ENCODE data around the gene HSPG2.
"Not testable (repeated sequence)": the region's sequence is repeated elsewhere in the genome, so short reads cannot be mapped to it uniquely, and the experiment has no call there.

The HSPG2 gene

DNA sequence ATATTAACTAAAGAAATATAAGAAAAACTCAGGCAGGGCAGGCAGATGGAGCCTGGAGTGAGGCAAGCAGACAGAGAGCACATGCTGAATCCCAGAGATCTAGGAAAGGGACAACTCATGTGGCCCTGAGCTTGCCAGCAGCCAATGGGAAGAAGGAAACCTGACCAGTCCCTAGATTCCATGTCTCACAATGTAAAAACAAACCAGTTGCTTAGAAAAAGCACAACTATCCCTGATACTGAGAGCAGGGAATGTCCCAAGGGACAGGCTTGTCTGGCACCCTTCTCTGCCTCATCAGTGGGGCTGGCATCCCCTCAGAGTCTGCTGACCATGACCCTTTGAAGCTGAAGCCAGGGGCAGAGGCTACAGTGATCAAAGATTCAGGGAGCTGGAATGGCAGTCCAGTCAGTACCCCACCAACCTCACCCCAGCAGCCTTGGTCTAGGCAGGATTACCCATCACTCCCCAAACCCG is 27.8 kb downstream of the HSPG2 start:
- TF ChIP-seq, protein P1, sequence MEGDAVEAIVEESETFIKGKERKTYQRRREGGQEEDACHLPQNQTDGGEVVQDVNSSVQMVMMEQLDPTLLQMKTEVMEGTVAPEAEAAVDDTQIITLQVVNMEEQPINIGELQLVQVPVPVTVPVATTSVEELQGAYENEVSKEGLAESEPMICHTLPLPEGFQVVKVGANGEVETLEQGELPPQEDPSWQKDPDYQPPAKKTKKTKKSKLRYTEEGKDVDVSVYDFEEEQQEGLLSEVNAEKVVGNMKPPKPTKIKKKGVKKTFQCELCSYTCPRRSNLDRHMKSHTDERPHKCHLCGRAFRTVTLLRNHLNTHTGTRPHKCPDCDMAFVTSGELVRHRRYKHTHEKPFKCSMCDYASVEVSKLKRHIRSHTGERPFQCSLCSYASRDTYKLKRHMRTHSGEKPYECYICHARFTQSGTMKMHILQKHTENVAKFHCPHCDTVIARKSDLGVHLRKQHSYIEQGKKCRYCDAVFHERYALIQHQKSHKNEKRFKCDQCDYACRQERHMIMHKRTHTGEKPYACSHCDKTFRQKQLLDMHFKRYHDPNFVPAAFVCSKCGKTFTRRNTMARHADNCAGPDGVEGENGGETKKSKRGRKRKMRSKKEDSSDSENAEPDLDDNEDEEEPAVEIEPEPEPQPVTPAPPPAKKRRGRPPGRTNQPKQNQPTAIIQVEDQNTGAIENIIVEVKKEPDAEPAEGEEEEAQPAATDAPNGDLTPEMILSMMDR (IDR thresholded peaks at IDR 0.05; ENCODE audit: borderline replicate concordance, control extremely low read depth, extremely low read depth, insufficient read depth, missing control alignments): no peak
- DNase-seq (ENCODE audit: low spot score): no peak
- in situ Hi-C loops (cut with MboI; ENCODE audit: low sequenced_read_pairs, unreplicated experiment): no loop called here

- DNase-seq (ENCODE audit: low spot score); in situ Hi-C loops (cut with MboI; ENCODE audit: low sequenced_read_pairs, unreplicated experiment): not testable (repeated sequence)
Observed at GRCh38 chr1:21907737-21908534, 29.2 kb downstream of the HSPG2 start.

DNA sequence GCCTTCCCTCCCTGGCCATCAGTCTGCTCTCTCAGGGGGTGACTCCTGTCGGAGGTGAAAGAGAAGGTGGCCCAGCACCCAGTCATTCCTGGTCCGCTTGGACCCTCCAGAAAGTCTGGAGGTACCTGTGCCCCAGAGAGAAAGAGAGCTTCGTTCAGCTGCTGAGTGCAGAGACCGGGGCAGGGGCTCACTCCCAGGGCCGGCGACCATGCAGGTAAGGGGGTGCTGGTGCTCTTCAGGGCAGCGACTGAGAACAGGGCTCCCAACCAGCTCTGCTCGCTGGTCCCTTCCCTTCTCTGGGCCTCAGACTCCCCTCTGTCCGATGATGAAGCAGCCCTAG is 30.1 kb downstream of the HSPG2 start:
- no peak for DNase-seq (ENCODE audit: low spot score)
- TF ChIP-seq, protein P1 (IDR thresholded peaks at IDR 0.05; ENCODE audit: borderline replicate concordance, control extremely low read depth, extremely low read depth, insufficient read depth, missing control alignments): no peak

GRCh38 chr1:21906173-21907078 is 30.7 kb downstream of the HSPG2 start:
- no peak for DNase-seq (ENCODE audit: low spot score)
- in situ Hi-C loops (cut with MboI; ENCODE audit: low sequenced_read_pairs, unreplicated experiment): no loop called here

More for the DNA sequence above, 30.1 kb downstream of the HSPG2 start:
- in situ Hi-C loops (cut with MboI; ENCODE audit: low sequenced_read_pairs, unreplicated experiment): no loop called here

DNA sequence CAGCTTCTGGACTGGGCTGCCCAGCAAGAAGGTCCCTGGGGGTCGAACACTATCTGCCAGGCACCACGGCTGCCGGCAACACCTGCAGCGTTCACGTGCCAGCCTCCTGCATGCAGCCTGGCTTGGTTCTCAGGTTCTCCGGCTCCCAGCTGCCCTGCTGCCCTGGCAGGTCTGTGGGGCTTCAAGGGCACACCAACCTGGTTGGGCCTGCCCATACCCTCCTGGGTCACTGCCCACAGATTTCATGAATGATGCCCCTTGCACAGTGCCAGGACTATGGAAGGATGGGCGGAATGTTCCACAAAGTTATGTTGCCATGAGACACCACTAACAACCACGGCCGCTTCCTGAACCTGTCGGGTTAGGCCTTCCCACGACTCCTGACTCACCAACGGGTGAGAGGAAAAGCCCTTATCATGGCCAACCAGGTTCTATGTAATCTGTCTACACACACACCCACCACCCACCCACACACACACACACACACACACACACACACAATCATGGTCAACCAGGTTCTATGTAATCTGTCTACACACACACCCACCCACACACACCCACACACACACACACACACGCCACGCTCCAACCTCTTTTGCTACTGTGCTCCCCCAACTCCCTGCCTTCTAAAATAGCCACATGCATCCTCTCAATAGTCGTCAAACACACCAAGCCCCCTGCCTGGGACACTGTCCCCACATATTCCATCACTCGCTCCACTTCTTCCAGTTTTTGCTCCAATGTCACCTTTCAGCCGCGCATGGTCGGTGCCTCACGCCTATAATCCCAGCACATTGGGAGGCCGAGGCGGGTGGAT is 32.2 kb downstream of the HSPG2 start:
- DNase-seq (ENCODE audit: low spot score): no peak

More at GRCh38 chr1:21906173-21907078, 30.7 kb downstream of the HSPG2 start:
- TF ChIP-seq, protein P1 (IDR thresholded peaks at IDR 0.05; ENCODE audit: borderline replicate concordance, control extremely low read depth, extremely low read depth, insufficient read depth, missing control alignments): no peak

DNA sequence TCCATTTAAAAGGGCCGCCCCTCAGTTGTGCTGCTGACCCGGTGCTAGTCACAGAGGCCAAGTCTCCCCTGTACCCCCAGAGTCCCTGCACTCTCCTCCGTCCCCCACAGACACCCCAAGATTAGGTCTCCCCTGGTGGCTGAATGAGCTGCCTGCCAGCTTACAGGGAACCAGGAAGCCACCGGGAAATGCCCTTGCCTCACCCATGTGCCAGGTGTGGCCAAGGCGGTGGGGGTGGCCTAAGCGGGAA is 32.7 kb downstream of the HSPG2 start:
- DNase-seq (ENCODE audit: low spot score): no peak
- in situ Hi-C loops (cut with MboI; ENCODE audit: low sequenced_read_pairs, unreplicated experiment): no loop called here
- TF ChIP-seq, protein P1 (IDR thresholded peaks at IDR 0.05; ENCODE audit: borderline replicate concordance, control extremely low read depth, extremely low read depth, insufficient read depth, missing control alignments): no peak

More for the DNA sequence above, 32.2 kb downstream of the HSPG2 start:
- in situ Hi-C loops (cut with MboI; ENCODE audit: low sequenced_read_pairs, unreplicated experiment): no loop called here
- TF ChIP-seq, protein P1 (IDR thresholded peaks at IDR 0.05; ENCODE audit: borderline replicate concordance, control extremely low read depth, extremely low read depth, insufficient read depth, missing control alignments): no peak
